8988T (cell line): ENCODE data around the gene GARIN5A.
A peak's percentile ranks its signal among the peaks of the same experiment; 100 is the strongest.

Source experiments
- DNase-seq: peaks from one replicate; pipeline ENCODE4 v3.0.0; 2011

GARIN5A gene

GRCh38 chr19:50432221-50433028, 44.2 kb downstream of the GARIN5A start, which contains the start of gene MYBPC2:
TSS of gene MYBPC2 (plus strand) at chr19:50432892. CDS start at chr19:50432954, 62 bp downstream.
- no peak for DNase-seq

- peak; percentile 60 for DNase-seq
These were observed 45.1 kb downstream of the GARIN5A start for GRCh38 chr19:50431343-50432220.

- DNase-seq, result no peak
These were observed 45.7 kb downstream of the GARIN5A start for GRCh38 chr19:50430888-50431342.

- no peak for DNase-seq
These were observed 47.7 kb downstream of the GARIN5A start for GRCh38 chr19:50428772-50429463.

GRCh38 chr19:50427997-50428425, 48.6 kb downstream of the GARIN5A start:
- DNase-seq, result no peak

DNA sequence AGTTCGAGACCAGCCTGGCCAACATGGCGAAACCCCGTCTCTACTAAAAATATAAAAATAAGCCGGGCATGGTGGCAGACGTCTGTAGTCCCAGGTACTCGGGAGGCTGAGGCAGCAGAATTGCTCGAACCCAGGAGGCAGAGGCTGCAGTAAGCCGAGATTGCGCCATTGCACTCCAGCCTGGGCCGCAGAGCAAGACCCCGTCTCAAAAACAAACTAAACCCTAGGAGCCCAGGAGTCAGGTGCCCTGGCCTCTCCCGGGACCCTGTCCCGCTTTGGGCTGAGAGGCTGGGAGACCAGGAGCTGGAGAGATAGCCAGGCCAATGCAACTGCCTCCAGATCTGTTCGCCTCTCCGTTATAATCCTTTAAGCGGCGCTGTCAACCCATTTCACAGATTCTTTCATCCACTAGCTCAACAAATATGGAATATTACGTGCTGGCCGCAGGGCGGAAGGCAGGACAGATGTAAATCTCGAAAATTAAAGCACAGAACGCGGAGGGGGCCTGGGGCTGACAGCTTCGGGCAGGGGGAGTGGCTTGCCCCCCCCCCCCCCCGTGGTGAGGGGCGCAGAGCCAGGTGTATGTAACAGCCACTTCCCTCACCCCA, 49.2 kb downstream of the GARIN5A start:
- no peak for DNase-seq

DNA sequence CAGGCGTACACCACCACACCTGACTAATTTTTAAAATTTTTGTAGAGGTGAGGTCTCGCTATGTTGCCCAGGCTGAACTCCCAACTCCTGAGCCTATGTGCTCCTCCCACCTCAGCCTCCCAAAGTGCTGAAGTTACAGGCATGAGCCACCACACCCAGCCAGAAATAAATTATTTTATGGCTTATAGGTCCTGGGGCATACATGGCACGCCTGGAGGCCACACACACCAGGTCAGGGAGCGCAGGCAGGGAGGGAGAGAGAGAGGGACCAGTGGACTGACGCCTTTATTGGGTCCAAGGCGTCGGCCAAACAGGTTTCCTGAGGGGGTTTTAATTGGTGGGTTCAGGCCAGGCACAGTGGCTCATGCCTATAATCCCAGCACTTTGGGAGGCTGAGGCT, 51.1 kb downstream of the GARIN5A start:
- DNase-seq, result no peak

DNA sequence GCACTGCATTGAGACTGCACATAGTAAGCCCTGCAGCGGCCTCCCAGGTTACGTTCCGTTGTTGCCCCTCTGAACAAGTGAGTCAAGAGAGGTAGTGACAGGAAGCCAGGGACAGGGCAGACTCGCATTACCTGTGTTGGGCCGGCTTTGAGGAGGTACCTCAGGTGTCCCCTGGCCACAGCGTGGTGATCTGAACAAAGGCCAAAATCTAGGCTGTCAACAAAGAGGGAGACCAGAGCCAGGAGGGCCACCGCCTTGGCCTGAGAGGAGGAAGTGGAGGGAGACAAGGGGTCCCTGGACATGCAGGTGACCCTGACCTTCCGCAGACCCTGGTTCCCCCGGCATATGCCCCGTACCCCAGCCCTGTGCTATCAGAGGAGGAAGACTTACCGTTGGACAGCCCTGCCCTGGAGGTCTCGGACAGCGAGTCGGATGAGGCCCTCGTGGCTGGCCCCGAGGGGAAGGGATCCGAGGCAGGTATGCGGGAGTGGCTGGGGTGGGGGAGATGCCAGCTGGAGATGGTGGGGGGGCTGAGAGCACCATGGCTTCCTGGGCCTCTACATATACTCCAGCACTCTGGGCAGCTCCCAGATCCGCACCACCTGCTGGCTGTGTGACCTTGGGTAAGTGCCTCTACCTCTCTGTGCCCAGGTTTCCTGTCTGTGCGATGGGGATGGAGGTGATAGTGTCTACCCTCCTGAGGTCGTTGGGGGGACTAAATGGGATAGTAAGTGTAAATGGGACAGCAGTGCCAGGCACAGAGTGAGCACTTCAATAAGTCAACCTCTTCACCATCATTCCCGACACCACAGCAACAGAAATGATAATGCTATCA, 53.2 kb downstream of the GARIN5A start:
- DNase-seq, result no peak

DNA sequence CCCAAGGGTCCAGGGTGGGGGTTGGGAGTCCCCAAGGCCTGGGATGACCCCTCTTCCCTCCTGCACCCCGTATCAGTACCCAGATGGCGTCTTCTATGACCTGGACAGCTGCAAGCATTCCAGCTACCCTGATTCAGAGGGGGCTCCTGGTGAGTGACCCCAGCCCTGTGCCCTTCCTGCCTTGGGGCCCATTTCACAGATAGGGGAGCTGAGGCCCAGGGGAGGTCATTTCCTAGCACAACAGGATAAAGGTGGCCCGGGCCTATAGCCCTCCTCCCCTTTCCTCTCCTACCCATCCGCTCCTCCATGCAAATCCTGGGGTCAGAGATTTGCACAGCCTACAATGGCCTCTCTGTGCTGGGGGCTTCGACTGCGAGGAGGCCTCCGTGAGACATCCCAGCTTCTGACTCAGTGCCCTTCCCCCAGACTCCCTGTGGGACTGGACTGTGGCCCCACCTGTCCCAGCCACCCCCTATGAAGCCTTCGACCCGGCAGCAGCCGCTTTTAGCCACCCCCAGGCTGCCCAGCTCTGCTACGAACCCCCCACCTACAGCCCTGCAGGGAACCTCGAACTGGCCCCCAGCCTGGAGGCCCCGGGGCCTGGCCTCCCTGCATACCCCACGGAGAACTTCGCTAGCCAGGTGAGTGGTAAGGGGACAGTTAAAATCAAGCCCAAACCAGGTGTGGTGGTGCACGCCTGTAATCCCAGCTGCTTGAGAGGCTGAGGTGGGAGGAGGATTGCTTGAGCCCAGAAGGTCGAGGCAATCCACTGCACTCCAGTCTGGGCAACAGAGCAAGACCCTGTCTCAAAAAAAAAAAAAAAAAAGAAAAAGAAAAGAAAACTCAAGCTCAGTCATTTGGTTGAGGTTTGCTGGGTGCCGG, 54.0 kb downstream of the GARIN5A start:
- DNase-seq, result no peak

DNA sequence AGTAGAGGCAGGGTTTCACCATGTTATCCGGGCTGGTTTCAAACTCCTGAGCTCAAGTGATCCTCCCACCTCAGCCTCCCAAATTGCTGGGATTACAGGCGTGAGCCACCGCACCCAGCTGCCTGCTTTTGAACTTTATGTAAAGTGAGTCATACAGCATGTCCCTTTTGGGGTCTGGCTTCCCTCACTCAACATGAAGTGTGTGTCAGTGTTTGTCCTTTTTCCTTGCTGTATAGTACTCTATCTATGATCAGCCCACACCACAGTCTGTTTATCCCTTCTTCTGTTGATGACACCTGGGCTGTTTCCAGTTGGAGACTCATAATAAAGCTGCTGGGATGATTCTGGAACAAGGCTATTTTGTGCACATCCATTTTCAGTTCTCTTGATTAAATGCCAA, 55.8 kb downstream of the GARIN5A start:
- DNase-seq, result no peak

- DNase-seq, result no peak
These were observed 56.5 kb downstream of the GARIN5A start for GRCh38 chr19:50420127-50420526.

DNA sequence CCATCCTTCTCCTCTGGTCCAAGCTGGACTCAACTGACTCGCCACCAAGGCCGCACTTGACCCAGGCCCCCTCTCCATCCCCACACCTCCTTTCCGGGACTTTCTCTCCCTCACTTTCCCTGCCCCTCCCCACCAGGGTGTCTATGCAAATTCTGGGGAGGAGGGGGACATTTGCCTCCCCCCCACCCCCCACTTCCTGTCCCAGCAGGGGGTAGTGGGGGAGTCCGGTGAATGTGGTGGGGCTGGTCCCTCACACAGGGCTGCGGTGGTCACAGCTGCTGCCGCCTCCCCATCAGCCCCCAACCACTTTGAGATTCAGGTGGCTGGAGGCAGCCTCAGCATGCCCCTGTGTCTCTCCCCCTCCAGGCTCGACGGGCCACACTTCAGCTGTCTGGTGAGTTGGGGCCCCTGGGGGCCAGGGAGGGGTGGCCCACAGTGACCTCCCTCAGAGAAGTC, 57.0 kb downstream of the GARIN5A start:
- DNase-seq, result no peak

- no peak for DNase-seq
These were observed 57.5 kb downstream of the GARIN5A start for GRCh38 chr19:50419022-50419579.

DNA sequence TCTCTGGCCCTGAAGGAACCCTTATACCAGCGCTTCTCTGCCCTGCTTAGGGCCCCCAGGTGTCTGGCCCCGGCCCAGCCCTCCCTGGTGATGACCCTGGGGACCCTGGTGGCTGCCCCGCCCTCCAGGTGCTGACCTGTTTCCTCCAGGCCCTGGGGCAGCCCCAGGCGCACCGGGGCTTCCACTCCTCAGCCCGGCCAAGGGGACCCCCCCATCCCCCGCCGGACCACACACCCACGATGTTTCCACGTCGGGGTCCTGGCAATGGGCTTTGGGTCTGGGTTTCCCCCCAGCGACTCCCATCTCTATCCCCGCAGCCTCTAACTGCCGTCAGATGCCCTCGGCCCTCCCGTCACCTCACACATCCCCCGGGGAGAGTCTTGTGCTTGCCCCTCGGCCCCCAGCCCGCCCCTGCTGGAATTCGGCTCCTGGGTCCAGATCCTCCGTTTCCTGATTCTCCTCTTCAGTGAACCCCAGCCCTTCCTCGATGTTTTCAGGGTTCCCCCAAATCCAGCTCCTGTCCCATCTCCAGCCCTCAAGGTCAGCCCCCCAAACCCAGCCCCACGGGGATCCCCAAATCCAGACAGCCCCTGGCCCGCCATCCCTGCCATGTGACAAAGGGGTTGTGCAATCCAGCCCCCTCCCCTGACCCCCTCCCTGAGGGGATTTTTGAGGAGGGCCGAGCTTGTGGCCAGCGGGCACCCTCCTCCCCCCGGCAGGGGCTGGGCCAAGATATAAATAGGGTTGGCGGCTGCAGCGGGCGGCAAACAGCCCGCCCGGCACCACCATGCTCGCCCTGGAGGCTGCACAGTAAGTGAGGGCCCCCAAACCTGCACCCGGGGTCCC, 58.2 kb downstream of the GARIN5A start, which contains the start of gene SPIB:
TSS of gene SPIB (plus strand) at position 763 of the 846 bp plus-strand sequence. CDS start at position 788, 25 bp downstream.
- no peak for DNase-seq

- DNase-seq, result no peak
These were observed 59.3 kb downstream of the GARIN5A start for GRCh38 chr19:50417111-50418081.
